GM12892 (cell line): ENCODE measurements around the gene SIGLEC6.

Experiments
- DNase-seq: peaks from one replicate; pipeline ENCODE4 v3.0.0; 2011; ENCODE audit not compliant: insufficient read length
- FAIRE-seq: peaks from 2 replicates; lab custom pipeline; 2011; peaks lifted over from hg19 to GRCh38; lab: Jason Lieb, UNC
- POLR2A ChIP-seq: IDR thresholded peaks from 2 replicates; pipeline ENCODE4 v1.6.1; 2011; ENCODE audit warnings: low read depth, low read length, control low read depth
- POLR2AphosphoS5 ChIP-seq: IDR thresholded peaks from 2 replicates; pipeline ENCODE4 v1.6.1; 2011; ENCODE audit warnings: low read depth, low read length, control low read depth
- TAF1 ChIP-seq: IDR thresholded peaks from 2 replicates; pipeline ENCODE4 v1.6.1; 2011; ENCODE audit warnings: low read depth, mild to moderate bottlenecking, control low read depth, low read length, borderline replicate concordance

Gene SIGLEC6

GRCh38 chr19:51547397-51548212 lies 16.1 kb upstream of the SIGLEC6 start:
- FAIRE-seq (no peak), DNase-seq (no peak)
- TF ChIP-seq TAF1 = no peak
- TF ChIP-seq POLR2AphosphoS5 = no peak
- TF ChIP-seq POLR2A = no peak

- DNase-seq = no peak
- TF ChIP-seq POLR2A = no peak
- no peak for TF ChIP-seq POLR2AphosphoS5
- no peak for TF ChIP-seq TAF1
- FAIRE-seq = no peak
Measured at GRCh38 chr19:51546650-51547396, 15.4 kb upstream of the SIGLEC6 start.

- no peak for TF ChIP-seq POLR2AphosphoS5
- TF ChIP-seq TAF1 = no peak
- no peak for TF ChIP-seq POLR2A
- FAIRE-seq = no peak
- no peak for DNase-seq
Measured at GRCh38 chr19:51546107-51546649, 14.7 kb upstream of the SIGLEC6 start.

- no peak for FAIRE-seq
- DNase-seq = no peak
- TF ChIP-seq POLR2A (no peak), TAF1 (no peak), POLR2AphosphoS5 (no peak)
Measured at GRCh38 chr19:51544038-51544437, 12.6 kb upstream of the SIGLEC6 start.

- TF ChIP-seq TAF1 (no peak), POLR2AphosphoS5 (no peak), POLR2A (no peak)
- FAIRE-seq = no peak
- no peak for DNase-seq
Measured at GRCh38 chr19:51542699-51543098, 11.2 kb upstream of the SIGLEC6 start.

- FAIRE-seq (no peak), DNase-seq (no peak)
Measured at GRCh38 chr19:51541458-51542357, 10.2 kb upstream of the SIGLEC6 start.

GRCh38 chr19:51539821-51540366 lies 8.4 kb upstream of the SIGLEC6 start:
- FAIRE-seq (no peak), DNase-seq (no peak)
- TF ChIP-seq TAF1 (no peak), POLR2A (no peak)

More at GRCh38 chr19:51541458-51542357, 10.2 kb upstream of the SIGLEC6 start:
- TF ChIP-seq POLR2AphosphoS5 = no peak
- TF ChIP-seq TAF1 = no peak
- no peak for TF ChIP-seq POLR2A

- FAIRE-seq (peak; percentile 63), DNase-seq (no peak)
- no peak for TF ChIP-seq TAF1
- TF ChIP-seq POLR2A = no peak
- TF ChIP-seq POLR2AphosphoS5 = no peak
Measured at GRCh38 chr19:51535535-51535934, 4.1 kb upstream of the SIGLEC6 start.

GRCh38 chr19:51530616-51531015 lies 854 bp downstream of the SIGLEC6 start:
- FAIRE-seq = no peak
- no peak for TF ChIP-seq POLR2AphosphoS5
- no peak for TF ChIP-seq TAF1
- no peak for TF ChIP-seq POLR2A
- DNase-seq = no peak

GRCh38 chr19:51529301-51529700 lies 2.2 kb downstream of the SIGLEC6 start:
- TF ChIP-seq POLR2A (no peak), POLR2AphosphoS5 (no peak), TAF1 (no peak)
- DNase-seq (no peak), FAIRE-seq (no peak)
